Stomach (tissue), 9 donors: Measurements from ENCODE around the gene UTP11. TPM values are rescaled to one million over a fixed set of nuclear protein-coding genes. Genes with fewer than 3 reads are reported as not detected.

ENCODE experiments used
- DNase-seq, 2 donors: peaks; one replicate each; pipeline versions ENCODE4 v3.0.0 to v3.0.0-alpha.2; 2013 to 2019
- H3K27ac ChIP-seq, 5 donors: fragments of 200-600 bp in 4 of 5; sonication (generic) in 4 of 5; one replicate each; pipeline ENCODE4 v1.5.1; 2013 to 2019; ENCODE audit warnings: mild to moderate bottlenecking in 1 of 5, moderate library complexity in 1 of 5
- H3K27me3 ChIP-seq, 3 donors: fragments of 200-600 bp; sonication (generic); one replicate each; pipeline ENCODE4 v1.5.1; 2017 to 2019; ENCODE audit warnings: mixed run types in 1 of 3
- H3K36me3 ChIP-seq, 4 donors: fragments of 200-600 bp; sonication (generic); 1 replicate in 3 of 4; 2 replicates in 1 of 4; pipeline ENCODE4 v1.5.1; 2016 to 2019
- H3K4me1 ChIP-seq, 4 donors: fragments of 200-600 bp; sonication (generic); one replicate each; pipeline ENCODE4 v1.5.1; 2016 to 2019
- H3K4me3 ChIP-seq, 4 donors: fragments of 200-600 bp; sonication (generic) in 3 of 4; one replicate each; pipeline ENCODE4 v1.5.1; 2016 to 2019; ENCODE audit warnings: mild to moderate bottlenecking in 1 of 4
- H3K9me3 ChIP-seq, 4 donors: fragments of 200-600 bp; sonication (generic); one replicate each; pipeline ENCODE4 v1.5.1; 2016 to 2019
- CTCF ChIP-seq, 7 experiments: fragments of 450-650 bp in 4 of 7; fragments of 200-600 bp in 3 of 7; sonication (generic) in 3 of 7; IDR thresholded peaks; one replicate each; pipeline ENCODE4 v1.5.1; 2016 to 2019; ENCODE audit warnings: antibody characterized with exemption in 7 of 7, control low read depth in 2 of 7, mild to moderate bottlenecking in 1 of 7
- EP300 ChIP-seq: sonication (generic); formaldehyde crosslinking; IDR thresholded peaks from one replicate; pipeline ENCODE4 v1.6.1; 2017; ENCODE audit warnings: antibody characterized with exemption
- POLR2A ChIP-seq, 4 donors: fragments of 450-650 bp; IDR thresholded peaks; one replicate each; pipeline ENCODE4 v1.6.1; 2016; ENCODE audit warnings: antibody characterized with exemption in 4 of 4, control low read depth in 2 of 4, mild to moderate bottlenecking in 1 of 4, moderate library complexity in 1 of 4
- POLR2AphosphoS5 ChIP-seq, 3 donors: sonication (generic); formaldehyde crosslinking; IDR thresholded peaks; one replicate each; pipeline ENCODE4 v1.6.1; 2016; ENCODE audit warnings: antibody characterized with exemption in 3 of 3
- WGBS, 5 donors: extraction: QIAGEN DNeasy Blood & Tissue Kit in 3 of 5; methylation state at CpG; one replicate each; pipeline versions ENCODE4 v1.1.5 to v1.1.7; 2013 to 2018; 5-methylcytosine and 5-hydroxymethylcytosine counted together
- intact Hi-C: fragments of 100-400 bp; cut with DNase I; formaldehyde crosslinking; loops from one replicate; pipeline ENCODE4 v1.15.1; 2023; ENCODE audit warnings: low total_unique reads
- polyA plus RNA-seq, 3 donors: library from polyadenylated mRNA; stranded (reverse); fragments of 200-250 nt; gene quantifications; one replicate each; pipeline ENCODE4 v1.2.3, GENCODE V29; 2013
- total RNA-seq, 5 donors: library from RNA; depleted of rRNA; stranded (reverse); fragments of >200 nt; gene quantifications; one replicate each; pipeline versions ENCODE4 v1.1.0 to v1.2.3, GENCODE V29; 2014 to 2016
- donor health status: healthy with polysubstance abuse.
- donor health status: Bipolar disorder and iron deficiency.
- donor health status: healthy.

The UTP11 gene
- total and polyA plus RNA-seq, 8 donors, result 1.4 to 43.7 (median 20.9) TPM

DNA sequence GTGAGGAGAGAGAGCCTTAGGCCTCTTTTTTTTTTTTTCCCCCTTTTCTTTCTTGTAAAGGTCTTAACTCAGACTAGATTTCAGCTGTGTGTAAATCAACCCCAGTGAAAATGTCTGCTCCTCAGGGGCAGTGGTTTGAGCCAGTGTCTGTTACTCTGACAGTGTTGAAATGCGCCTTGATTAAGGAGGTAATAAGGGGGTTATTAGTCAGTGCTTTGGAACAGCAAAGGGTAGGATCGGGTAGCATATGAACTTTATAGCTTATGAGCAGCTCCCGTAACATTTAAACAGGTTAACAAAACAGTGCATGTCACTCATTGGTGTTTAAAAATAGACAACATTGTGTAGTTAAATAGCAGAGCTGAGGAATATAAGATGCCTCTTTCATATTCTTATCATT is 10.3 kb downstream of the UTP11 start:
- intact Hi-C loops, result loop anchor here (10.0 kb wide), 1 partner anchor 812 kb away; no protein-coding TSS in a partner anchor
- Histone ChIP-seq H3K4me3 (no peak overlapping the region), H3K36me3 (peaks cover 71 to 90% (median 89%) of the 10 kb centered on the region in 4 donors), H3K9me3 (no peaks in the 10 kb centered on the region), H3K27ac (no peak overlapping the region), H3K4me1 (peaks cover 0 to 29% (median 7%) of the 10 kb centered on the region in 4 donors), H3K27me3 (no peaks in the 10 kb centered on the region)
- no peak for DNase-seq
- TF ChIP-seq CTCF (IDR thresholded peaks at IDR 0.05) (no peak), POLR2A (IDR thresholded peaks at IDR 0.05) (no peak), POLR2AphosphoS5 (IDR thresholded peaks at IDR 0.05) (no peak), EP300 (no peak)
- 82 to 91% (median 89%) methylated on average over 3 of the region's 3 CpGs for WGBS, 5 donors

DNA sequence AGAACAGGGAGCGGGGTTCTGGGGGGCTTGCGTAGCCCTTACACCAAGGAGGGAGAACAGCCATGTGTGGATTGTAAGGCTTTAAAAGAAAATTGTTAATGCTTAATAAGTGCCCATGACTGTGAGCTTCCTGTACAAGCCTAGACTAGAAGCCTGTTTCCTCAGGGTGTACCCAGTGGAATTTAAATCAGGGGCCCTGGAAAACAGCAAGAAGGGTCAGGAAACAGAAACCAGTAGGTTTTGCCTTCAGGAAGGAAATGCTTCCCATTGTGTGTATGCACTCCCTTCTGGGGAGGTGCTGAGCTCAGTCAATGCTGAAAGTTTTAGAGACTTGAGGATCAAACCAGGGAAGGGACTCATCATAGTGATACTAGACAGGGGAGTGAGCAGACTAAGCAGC is 12.7 kb downstream of the UTP11 start:
- TF ChIP-seq POLR2AphosphoS5 (IDR thresholded peaks at IDR 0.05), result no peak
- no peak for TF ChIP-seq POLR2A (IDR thresholded peaks at IDR 0.05)
- no peak for TF ChIP-seq CTCF (IDR thresholded peaks at IDR 0.05)
- no peak for TF ChIP-seq EP300
- H3K4me3 ChIP-seq, result no peak overlapping the region
- intact Hi-C loops, result loop anchor here (10.0 kb wide), 1 partner anchor 810 kb away; no protein-coding TSS in a partner anchor
- no peaks in the 10 kb centered on the region for H3K27me3 ChIP-seq
- no peak overlapping the region for H3K27ac ChIP-seq
- H3K9me3 ChIP-seq, result no peaks in the 10 kb centered on the region
- H3K4me1 ChIP-seq, result peaks cover 19 to 31% (median 22%) of the 10 kb centered on the region in 4 donors
- H3K36me3 ChIP-seq, result peaks cover 52 to 66% (median 66%) of the 10 kb centered on the region in 4 donors
- no peak for DNase-seq
- WGBS, 5 donors, result 88 to 99% (median 97%) methylated on average over 2 of the region's 2 CpGs

GRCh38 chr1:38025664-38026063 is 13.1 kb downstream of the UTP11 start:
- DNase-seq, result no peak
- Histone ChIP-seq H3K27ac (no peak overlapping the region), H3K4me3 (no peak overlapping the region), H3K27me3 (no peaks in the 10 kb centered on the region), H3K9me3 (no peaks in the 10 kb centered on the region), H3K4me1 (peaks cover 20 to 31% (median 26%) of the 10 kb centered on the region in 4 donors), H3K36me3 (peaks cover 48 to 61% (median 61%) of the 10 kb centered on the region in 4 donors)
- TF ChIP-seq EP300, result no peak
- TF ChIP-seq CTCF (IDR thresholded peaks at IDR 0.05), result no peak
- TF ChIP-seq POLR2A (IDR thresholded peaks at IDR 0.05), result no peak
- TF ChIP-seq POLR2AphosphoS5 (IDR thresholded peaks at IDR 0.05), result no peak
- intact Hi-C loops, result loop anchor here (10.0 kb wide), 1 partner anchor 809 kb away; no protein-coding TSS in a partner anchor
- 83 to 92% (median 89%) methylated on average over 6 of the region's 6 CpGs for WGBS, 5 donors

- 73 to 84% (median 80%) methylated on average over 8 of the region's 8 CpGs for WGBS, 5 donors
- DNase-seq, result peak; percentile 55 to 85
- H3K27me3 ChIP-seq, result no peaks in the 10 kb centered on the region
- H3K4me3 ChIP-seq, result no peak overlapping the region
- H3K36me3 ChIP-seq, result peaks cover 43 to 51% (median 51%) of the 10 kb centered on the region in 4 donors
- H3K9me3 ChIP-seq, result no peaks in the 10 kb centered on the region
- intact Hi-C loops, result loop anchor here (10.0 kb wide), 1 partner anchor 808 kb away; no protein-coding TSS in a partner anchor
- H3K27ac ChIP-seq, result no peak overlapping the region
- H3K4me1 ChIP-seq, result peaks cover 21 to 32% (median 28%) of the 10 kb centered on the region in 4 donors
- TF ChIP-seq POLR2AphosphoS5 (IDR thresholded peaks at IDR 0.05) (no peak), EP300 (no peak), CTCF (IDR thresholded peaks at IDR 0.05) (peak in 4 of 7 experiments; percentile 18 to 51 (median 49))
Observed at GRCh38 chr1:38026592-38027200, 14.2 kb downstream of the UTP11 start.
